MCF 10A (cell line): ENCODE data around the gene SMIM31. TPM values are rescaled to one million over a fixed set of nuclear protein-coding genes. Genes with fewer than 3 reads are reported as not detected.

Experiments used
- BruUV-seq: library from RNA; stranded (reverse); fragments of 400-500 nt; replicated peaks from 2 replicates; lab custom pipeline; 2021; lab: Mats Ljungman, UMichigan
- CTCF ChIA-PET: fragments of 300-600 bp; sonication (Branson Sonifier 250); formaldehyde crosslinking; extraction: SDS; loops from one replicate; lab custom pipeline; 2021; ENCODE audit warnings: antibody characterized with exemption, inconsistent platforms; lab: Yijun Ruan, JAX
- POLR2A ChIA-PET: fragments of 300-600, 350-650 bp; sonication (Branson Sonifier 250); formaldehyde crosslinking; extraction: SDS; loops from one replicate; lab custom pipeline; 2020; ENCODE audit warnings: antibody characterized with exemption, inconsistent platforms; lab: Yijun Ruan, JAX
- DNase-seq: peaks from one replicate; pipeline ENCODE4 v3.0.0-alpha.2; 2018; ENCODE audit not compliant: unreplicated experiment
- H3K27ac Mint-ChIP-seq: one replicate; pipeline ENCODE4 v1.8.0; 2022; ENCODE audit warnings: mild to moderate bottlenecking, low read depth, mixed read lengths; ENCODE audit not compliant: unreplicated experiment
- H3K27me3 Mint-ChIP-seq: one replicate; pipeline ENCODE4 v1.8.0; 2022; ENCODE audit warnings: mixed read lengths; ENCODE audit not compliant: insufficient read depth, unreplicated experiment
- H3K36me3 Mint-ChIP-seq: one replicate; pipeline ENCODE4 v1.8.0; 2022; ENCODE audit warnings: mild to moderate bottlenecking, moderate library complexity, mixed read lengths; ENCODE audit not compliant: insufficient read depth, unreplicated experiment
- H3K4me1 Mint-ChIP-seq: one replicate; pipeline ENCODE4 v1.8.0; 2022; ENCODE audit warnings: mixed read lengths; ENCODE audit not compliant: insufficient read depth, unreplicated experiment
- H3K4me3 Mint-ChIP-seq: one replicate; pipeline ENCODE4 v1.8.0; 2022; ENCODE audit warnings: mild to moderate bottlenecking, moderate library complexity, mixed read lengths; ENCODE audit not compliant: unreplicated experiment
- H3K9me3 Mint-ChIP-seq: one replicate; pipeline ENCODE4 v1.8.0; 2022; ENCODE audit warnings: mixed read lengths; ENCODE audit not compliant: unreplicated experiment
- intact Hi-C: fragments of 100-400 bp; cut with micrococcal nuclease; formaldehyde crosslinking; loops from 2 replicates; pipeline ENCODE4 v1.14.1; 2022
- total RNA-seq: library from RNA; stranded (reverse); gene quantifications from 2 replicates; pipeline ENCODE4 v1.2.3, GENCODE V29; 2022
- TF ChIP-seq, protein P1 (sequence below): fragments of 200-600 bp; IDR thresholded peaks from one replicate; pipeline ENCODE4 v1.8.0; 2022; ENCODE audit warnings: antibody characterized with exemption, mild to moderate bottlenecking; ENCODE audit not compliant: unreplicated experiment

SMIM31 gene
- total RNA-seq, 1 experiment from 2014 or later: not detected

DNA sequence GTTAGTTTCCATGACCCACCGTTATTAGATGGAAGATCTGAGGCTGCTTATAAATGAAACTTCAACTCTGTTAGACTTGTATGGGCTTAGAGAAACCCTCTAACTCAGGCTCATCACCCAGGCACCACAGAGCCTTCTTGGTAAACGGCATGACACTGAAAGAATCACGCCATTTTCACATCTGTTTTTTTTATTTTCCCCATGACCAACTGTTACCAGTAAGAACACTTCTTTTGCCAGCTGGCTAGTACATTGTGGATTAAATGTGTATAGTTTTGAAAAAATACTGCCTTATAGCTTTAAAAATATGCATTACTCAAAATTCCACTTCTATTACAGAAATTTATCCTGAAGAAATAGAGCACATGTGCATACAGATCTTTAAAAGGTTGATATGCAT lies 75.0 kb downstream of the SMIM31 start:
- Mint-ChIP-seq H3K36me3 (no peaks in the 10 kb centered on the region), H3K27me3 (no peaks in the 10 kb centered on the region), H3K27ac (peak overlapping the region; percentile 64), H3K4me1 (no peaks in the 10 kb centered on the region), H3K9me3 (no peaks in the 10 kb centered on the region), H3K4me3 (no peak overlapping the region)
- ChIA-PET CTCF (no interaction called here), POLR2A (no interaction called here)
- TF ChIP-seq, protein P1, sequence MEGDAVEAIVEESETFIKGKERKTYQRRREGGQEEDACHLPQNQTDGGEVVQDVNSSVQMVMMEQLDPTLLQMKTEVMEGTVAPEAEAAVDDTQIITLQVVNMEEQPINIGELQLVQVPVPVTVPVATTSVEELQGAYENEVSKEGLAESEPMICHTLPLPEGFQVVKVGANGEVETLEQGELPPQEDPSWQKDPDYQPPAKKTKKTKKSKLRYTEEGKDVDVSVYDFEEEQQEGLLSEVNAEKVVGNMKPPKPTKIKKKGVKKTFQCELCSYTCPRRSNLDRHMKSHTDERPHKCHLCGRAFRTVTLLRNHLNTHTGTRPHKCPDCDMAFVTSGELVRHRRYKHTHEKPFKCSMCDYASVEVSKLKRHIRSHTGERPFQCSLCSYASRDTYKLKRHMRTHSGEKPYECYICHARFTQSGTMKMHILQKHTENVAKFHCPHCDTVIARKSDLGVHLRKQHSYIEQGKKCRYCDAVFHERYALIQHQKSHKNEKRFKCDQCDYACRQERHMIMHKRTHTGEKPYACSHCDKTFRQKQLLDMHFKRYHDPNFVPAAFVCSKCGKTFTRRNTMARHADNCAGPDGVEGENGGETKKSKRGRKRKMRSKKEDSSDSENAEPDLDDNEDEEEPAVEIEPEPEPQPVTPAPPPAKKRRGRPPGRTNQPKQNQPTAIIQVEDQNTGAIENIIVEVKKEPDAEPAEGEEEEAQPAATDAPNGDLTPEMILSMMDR: no peak
- intact Hi-C loops: no loop called here
- no peak for DNase-seq
- no TSS peak for BruUV-seq

DNA sequence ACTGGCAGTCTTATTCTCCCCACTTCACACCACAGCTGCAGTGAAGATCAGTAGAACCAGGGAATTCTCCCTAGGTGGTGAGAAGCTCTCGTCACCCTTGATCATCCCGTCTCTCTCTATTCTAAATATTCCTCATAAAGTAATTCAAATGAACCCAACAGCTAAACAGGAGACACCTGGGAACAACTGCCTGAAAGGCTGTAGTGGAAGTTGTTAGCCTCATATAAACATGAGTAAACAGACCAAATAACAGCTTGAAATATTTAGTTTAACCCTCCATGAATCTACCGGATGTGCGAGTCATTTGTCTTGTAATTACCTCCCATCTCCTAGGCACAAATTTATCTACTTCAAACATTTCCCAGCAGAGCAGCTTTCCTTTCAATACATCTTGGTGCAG lies 92.6 kb downstream of the SMIM31 start:
- CTCF ChIA-PET: no interaction called here

DNA sequence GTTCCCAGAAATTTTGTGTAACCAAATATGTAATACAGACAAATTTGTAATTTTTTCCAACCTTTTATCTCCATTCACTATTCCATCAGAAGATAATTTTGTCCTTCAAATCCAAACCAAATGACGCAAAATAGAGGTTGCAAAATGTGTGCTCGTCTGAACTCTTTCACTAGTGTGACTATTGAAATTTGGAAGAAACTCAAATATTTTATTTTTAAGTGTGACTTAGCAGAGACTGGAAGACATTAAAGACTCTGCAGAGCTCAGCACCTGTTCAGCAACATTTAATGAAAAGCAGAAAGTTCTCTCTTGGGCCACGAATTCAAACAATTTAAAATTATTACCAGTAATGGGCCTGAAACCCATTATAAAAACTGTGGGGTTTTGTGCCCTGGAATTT lies 93.1 kb downstream of the SMIM31 start:
- H3K9me3 Mint-ChIP-seq: no peaks in the 10 kb centered on the region

More for the DNA sequence above, 92.6 kb downstream of the SMIM31 start:
- intact Hi-C loops: no loop called here
- H3K27me3 Mint-ChIP-seq: no peaks in the 10 kb centered on the region
- no peak overlapping the region for H3K4me3 Mint-ChIP-seq
- no TSS peak for BruUV-seq
- POLR2A ChIA-PET: no interaction called here
- no peaks in the 10 kb centered on the region for H3K9me3 Mint-ChIP-seq
- H3K4me1 Mint-ChIP-seq: no peaks in the 10 kb centered on the region
- H3K36me3 Mint-ChIP-seq: no peaks in the 10 kb centered on the region
- TF ChIP-seq, protein P1: no peak
- DNase-seq: no peak
- H3K27ac Mint-ChIP-seq: no peak overlapping the region

DNA sequence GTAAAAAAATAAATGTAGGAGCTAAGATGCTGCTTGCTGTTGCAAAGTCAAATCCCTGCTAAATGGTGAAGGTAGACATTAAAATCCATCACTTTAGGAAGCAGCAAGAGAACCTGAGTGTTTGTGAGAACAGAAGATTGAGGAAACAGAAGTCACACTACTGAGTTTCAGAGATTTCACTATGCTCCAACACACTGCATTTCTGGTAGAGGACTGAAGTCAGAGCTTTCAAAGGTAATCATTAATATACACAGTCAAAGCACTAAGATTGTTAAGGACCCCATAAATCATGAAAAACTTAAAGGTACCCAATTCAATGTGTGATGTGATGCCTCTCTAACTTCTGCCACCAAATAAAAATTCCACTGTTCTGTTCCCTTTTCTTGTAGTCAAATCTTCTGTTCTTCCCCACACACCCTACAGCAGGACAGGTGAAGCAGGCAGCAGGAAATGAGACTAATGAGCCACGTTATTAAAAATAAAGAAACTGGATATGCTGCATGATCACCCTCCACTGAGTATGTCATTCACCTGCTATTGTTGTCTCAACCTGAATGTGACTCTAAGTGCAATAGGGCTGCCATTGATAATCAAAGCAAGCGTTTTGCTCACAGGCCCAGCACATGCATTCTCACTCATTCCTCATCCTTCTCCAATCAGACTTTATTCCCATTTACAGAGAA lies 94.2 kb downstream of the SMIM31 start:
- H3K27ac Mint-ChIP-seq: no peak overlapping the region
- ChIA-PET POLR2A (no interaction called here), CTCF (no interaction called here)
- no peaks in the 10 kb centered on the region for H3K27me3 Mint-ChIP-seq
- H3K4me3 Mint-ChIP-seq: no peak overlapping the region
- intact Hi-C loops: no loop called here
- H3K36me3 Mint-ChIP-seq: no peaks in the 10 kb centered on the region
- H3K4me1 Mint-ChIP-seq: no peaks in the 10 kb centered on the region
- TF ChIP-seq, protein P1: no peak
- no TSS peak for BruUV-seq
- peaks cover 8% of the 10 kb centered on the region for H3K9me3 Mint-ChIP-seq
- no peak for DNase-seq

More for the DNA sequence above, 93.1 kb downstream of the SMIM31 start:
- CTCF ChIA-PET: no interaction called here
- Mint-ChIP-seq H3K36me3 (no peaks in the 10 kb centered on the region), H3K27ac (no peak overlapping the region), H3K4me1 (no peaks in the 10 kb centered on the region), H3K4me3 (no peak overlapping the region), H3K27me3 (no peaks in the 10 kb centered on the region)
- BruUV-seq: no TSS peak
- TF ChIP-seq, protein P1: no peak
- intact Hi-C loops: no loop called here
- POLR2A ChIA-PET: no interaction called here
- no peak for DNase-seq

Other genes starting within 250 kb of the SMIM31 start
- not detected in 2 replicates for gene APELA, start 123.0 kb downstream of the SMIM31 start, total RNA-seq
- 0.26 TPM in 1 of 2 replicates, not detected in the other for gene TRIM61, start 223.5 kb downstream of the SMIM31 start, total RNA-seq